Osteoblast (primary cell): Measurements from ENCODE around the gene COL13A1. TPM values are rescaled to one million over a fixed set of nuclear protein-coding genes. Genes with fewer than 3 reads are reported as not detected.

Source experiments
- DNase-seq: peaks from one replicate; pipeline ENCODE4 v3.0.0; 2011; ENCODE audit warnings: low spot score, mixed read lengths; ENCODE audit not compliant: insufficient read length; ENCODE audit errors: missing footprints
- H2AFZ ChIP-seq: 2 replicates; pipeline ENCODE4 v1.6.0; 2011; ENCODE audit warnings: mild to moderate bottlenecking, low read length
- H3K27ac ChIP-seq: 2 replicates; pipeline ENCODE4 v1.5.1; 2011; ENCODE audit warnings: mild to moderate bottlenecking, low read depth, low read length, moderate library complexity
- H3K27me3 ChIP-seq: 2 replicates; pipeline ENCODE4 v1.6.0; 2012; ENCODE audit warnings: mild to moderate bottlenecking, control low read depth, inconsistent platforms, low read length, moderate library complexity; ENCODE audit not compliant: insufficient read depth
- H3K36me3 ChIP-seq: 2 replicates; pipeline ENCODE4 v1.5.1; 2011; ENCODE audit warnings: mild to moderate bottlenecking, low read length, control low read depth, moderate library complexity; ENCODE audit not compliant: insufficient read depth
- H3K4me1 ChIP-seq: 2 replicates; pipeline ENCODE4 v1.5.1; 2011; ENCODE audit warnings: mild to moderate bottlenecking, low read length, control low read depth, moderate library complexity; ENCODE audit not compliant: insufficient read depth
- H3K4me2 ChIP-seq: 2 replicates; pipeline ENCODE4 v1.6.0; 2011; ENCODE audit warnings: mild to moderate bottlenecking, low read length; ENCODE audit not compliant: insufficient read depth
- H3K4me3 ChIP-seq: fragments of 200-600 bp; sonication (generic); 3 replicates; pipeline ENCODE4 v1.5.1; 2012; ENCODE audit warnings: mild to moderate bottlenecking, low read length, inconsistent platforms; ENCODE audit not compliant: insufficient read depth
- H3K79me2 ChIP-seq: 2 replicates; pipeline ENCODE4 v1.6.0; 2012; ENCODE audit warnings: mild to moderate bottlenecking, low read length, control low read depth, inconsistent platforms; ENCODE audit not compliant: insufficient read depth
- H3K9me3 ChIP-seq: 2 replicates; pipeline ENCODE4 v1.5.1; 2011; ENCODE audit warnings: low read depth, low read length, control low read depth
- H4K20me1 ChIP-seq: 2 replicates; pipeline ENCODE4 v1.6.0; 2012; ENCODE audit warnings: mild to moderate bottlenecking, low read length, control low read depth; ENCODE audit not compliant: insufficient read depth
- total RNA-seq: library from RNA; depleted of rRNA; stranded (reverse); fragments of >200 nt; gene quantifications from 2 replicates; pipeline ENCODE4 v1.2.3, GENCODE V29; 2012
- TF ChIP-seq, protein P1 (sequence below): IDR thresholded peaks from 2 replicates; pipeline ENCODE4 v1.5.1; 2011; ENCODE audit warnings: mild to moderate bottlenecking, low read depth, low read length, moderate library complexity; ENCODE audit errors: extremely low read depth

Gene COL13A1
- 1.1 and 1.8 TPM in 2 replicates for total RNA-seq

- TF ChIP-seq, protein P1, sequence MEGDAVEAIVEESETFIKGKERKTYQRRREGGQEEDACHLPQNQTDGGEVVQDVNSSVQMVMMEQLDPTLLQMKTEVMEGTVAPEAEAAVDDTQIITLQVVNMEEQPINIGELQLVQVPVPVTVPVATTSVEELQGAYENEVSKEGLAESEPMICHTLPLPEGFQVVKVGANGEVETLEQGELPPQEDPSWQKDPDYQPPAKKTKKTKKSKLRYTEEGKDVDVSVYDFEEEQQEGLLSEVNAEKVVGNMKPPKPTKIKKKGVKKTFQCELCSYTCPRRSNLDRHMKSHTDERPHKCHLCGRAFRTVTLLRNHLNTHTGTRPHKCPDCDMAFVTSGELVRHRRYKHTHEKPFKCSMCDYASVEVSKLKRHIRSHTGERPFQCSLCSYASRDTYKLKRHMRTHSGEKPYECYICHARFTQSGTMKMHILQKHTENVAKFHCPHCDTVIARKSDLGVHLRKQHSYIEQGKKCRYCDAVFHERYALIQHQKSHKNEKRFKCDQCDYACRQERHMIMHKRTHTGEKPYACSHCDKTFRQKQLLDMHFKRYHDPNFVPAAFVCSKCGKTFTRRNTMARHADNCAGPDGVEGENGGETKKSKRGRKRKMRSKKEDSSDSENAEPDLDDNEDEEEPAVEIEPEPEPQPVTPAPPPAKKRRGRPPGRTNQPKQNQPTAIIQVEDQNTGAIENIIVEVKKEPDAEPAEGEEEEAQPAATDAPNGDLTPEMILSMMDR: no peak
- H3K27ac ChIP-seq: no peak within 1 kb of the TSS
- peaks cover 5% of the 10 kb centered on the region for H3K27me3 ChIP-seq
- H3K79me2 ChIP-seq: peaks cover 11% of the 10 kb centered on the region
- no peaks in the 10 kb centered on the region for H3K9me3 ChIP-seq
- H3K4me2 ChIP-seq: peak within 1 kb of the TSS; percentile 93
- peak; percentile 98 for DNase-seq
- H3K4me3 ChIP-seq: peak within 1 kb of the TSS; percentile 78
- H4K20me1 ChIP-seq: no peaks in the 10 kb centered on the region
- peaks cover 18% of the 10 kb centered on the region for H3K4me1 ChIP-seq
- peak within 1 kb of the TSS; percentile 84 for H2AFZ ChIP-seq
- no peaks in the 10 kb centered on the region for H3K36me3 ChIP-seq
Observed at GRCh38 chr10:69801434-69802315, at the start of gene COL13A1. Gene COL13A1 (plus strand): TSS chr10:69801906. CDS start chr10:69802424, 518 bp downstream.

GRCh38 chr10:69752479-69752878 is 49.2 kb upstream of the COL13A1 start:
- no peaks in the 10 kb centered on the region for H3K36me3 ChIP-seq
- TF ChIP-seq, protein P1: no peak
- H2AFZ ChIP-seq: no peak overlapping the region
- H3K4me2 ChIP-seq: no peak overlapping the region
- peaks cover 16% of the 10 kb centered on the region for H3K27me3 ChIP-seq
- DNase-seq: no peak
- H3K9me3 ChIP-seq: no peaks in the 10 kb centered on the region
- no peak overlapping the region for H3K27ac ChIP-seq
- no peaks in the 10 kb centered on the region for H3K79me2 ChIP-seq
- no peaks in the 10 kb centered on the region for H4K20me1 ChIP-seq
- peaks cover 10% of the 10 kb centered on the region for H3K4me1 ChIP-seq
- no peak overlapping the region for H3K4me3 ChIP-seq

- Histone ChIP-seq H2AFZ (no peak overlapping the region), H3K4me1 (peaks cover 13% of the 10 kb centered on the region), H3K9me3 (no peaks in the 10 kb centered on the region), H4K20me1 (no peaks in the 10 kb centered on the region), H3K27me3 (peaks cover 19% of the 10 kb centered on the region), H3K27ac (no peak overlapping the region), H3K4me3 (no peak overlapping the region), H3K4me2 (no peak overlapping the region), H3K36me3 (no peaks in the 10 kb centered on the region), H3K79me2 (no peaks in the 10 kb centered on the region)
- TF ChIP-seq, protein P1: no peak
- peak; percentile 72 for DNase-seq
Observed at GRCh38 chr10:69756279-69756678, 45.4 kb upstream of the COL13A1 start.

- TF ChIP-seq, protein P1: no peak
- no peaks in the 10 kb centered on the region for H3K36me3 ChIP-seq
- H3K27me3 ChIP-seq: peaks cover 13% of the 10 kb centered on the region
- H3K4me2 ChIP-seq: no peak overlapping the region
- no peak overlapping the region for H3K4me3 ChIP-seq
- DNase-seq: no peak
- peaks cover 13% of the 10 kb centered on the region for H3K4me1 ChIP-seq
- H4K20me1 ChIP-seq: no peaks in the 10 kb centered on the region
- no peaks in the 10 kb centered on the region for H3K9me3 ChIP-seq
- H2AFZ ChIP-seq: peak overlapping the region; percentile 78
- peak overlapping the region; percentile 43 for H3K27ac ChIP-seq
- no peaks in the 10 kb centered on the region for H3K79me2 ChIP-seq
Observed at GRCh38 chr10:69757206-69757552, 44.5 kb upstream of the COL13A1 start.
